HUDEP-2 (cell line): ENCODE data around the gene THOC6.
"Not testable (repeated sequence)": the region's sequence is repeated elsewhere in the genome, so short reads cannot be mapped to it uniquely, and the experiment has no call there.

ENCODE experiments used
- DNase-seq, 76 experiments: peaks; one replicate each; lab custom pipeline; 2025; ENCODE audit not compliant: unreplicated experiment in 76 of 76; lab: John Stamatoyannopoulos, UW

The THOC6 gene

DNA sequence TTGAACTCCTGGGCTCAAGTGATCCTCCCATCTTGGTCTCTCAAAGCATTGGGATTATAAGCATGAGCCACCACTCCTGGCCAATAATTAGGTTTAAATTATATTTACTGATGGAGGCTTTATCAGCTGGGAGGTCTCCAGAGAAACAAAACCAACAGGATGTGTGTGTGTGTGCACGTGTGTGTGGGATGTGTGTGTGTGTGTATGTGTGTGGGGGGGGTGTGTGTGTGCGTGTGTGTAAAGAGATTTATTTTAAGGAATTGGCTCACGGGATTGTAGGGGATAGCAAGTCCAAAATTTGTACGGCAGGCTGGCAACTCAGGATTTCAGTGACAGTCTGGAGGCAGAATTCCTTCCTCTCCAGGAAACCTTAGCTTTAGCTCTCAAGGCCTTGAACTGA lies 27.2 kb downstream of the THOC6 start:
- no peak for DNase-seq

DNA sequence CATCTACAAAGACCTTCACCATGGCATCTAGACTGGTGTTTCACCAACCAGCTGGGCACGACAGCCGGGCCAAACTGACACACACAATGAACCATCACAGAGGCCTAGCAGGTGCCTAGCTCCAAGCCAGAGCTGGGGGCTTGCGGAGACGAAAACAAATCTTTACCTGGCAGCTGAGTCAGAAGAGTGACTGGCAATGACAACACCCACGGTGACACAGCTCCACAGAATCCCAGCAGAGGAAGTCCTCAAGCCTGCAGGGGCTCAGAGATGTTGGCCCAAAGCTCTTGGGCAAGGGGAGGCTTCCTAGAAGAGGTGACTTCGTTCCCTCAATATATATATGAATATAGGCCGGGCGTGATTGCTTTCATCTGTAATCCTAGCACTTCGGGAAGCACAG lies 27.7 kb downstream of the THOC6 start:
- no peak for DNase-seq

DNA sequence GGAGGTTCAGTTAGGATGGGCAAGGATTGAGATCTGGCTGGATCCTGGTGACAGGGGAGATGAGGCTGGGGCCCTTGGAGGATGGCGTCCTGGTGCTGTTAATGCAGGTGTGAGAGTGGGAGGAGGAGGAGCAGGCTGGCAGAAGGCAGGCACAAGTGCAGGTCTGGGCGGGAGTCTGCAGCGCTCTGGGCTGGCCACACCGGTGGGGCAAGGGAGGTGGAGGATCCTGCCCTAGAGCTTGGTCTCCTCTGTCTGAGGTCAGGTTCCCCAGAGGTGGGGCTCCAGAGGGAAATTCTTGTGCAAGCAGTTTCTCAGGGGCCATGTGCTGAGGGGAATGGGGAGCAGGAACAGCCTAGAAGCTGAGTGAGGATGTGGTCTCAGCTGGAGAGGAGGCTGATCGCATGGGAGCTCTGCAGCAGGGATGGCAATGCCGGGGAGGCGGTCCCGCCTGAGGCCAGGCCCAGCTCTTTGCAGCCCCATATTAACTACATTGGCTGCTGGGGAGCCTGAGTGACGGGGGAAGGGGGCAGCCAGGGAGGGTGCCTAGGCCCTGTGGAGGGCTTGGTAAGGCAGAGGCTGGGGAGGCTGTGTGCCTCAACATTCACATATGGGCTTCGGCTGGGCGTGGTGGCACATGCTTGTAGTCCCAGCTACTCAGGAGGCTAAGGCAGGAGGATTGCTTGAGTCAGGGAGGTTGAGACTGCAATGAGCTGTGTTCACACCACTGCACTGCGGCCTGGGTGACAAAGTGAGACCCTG lies 28.9 kb downstream of the THOC6 start:
- not testable (repeated sequence) for DNase-seq

DNA sequence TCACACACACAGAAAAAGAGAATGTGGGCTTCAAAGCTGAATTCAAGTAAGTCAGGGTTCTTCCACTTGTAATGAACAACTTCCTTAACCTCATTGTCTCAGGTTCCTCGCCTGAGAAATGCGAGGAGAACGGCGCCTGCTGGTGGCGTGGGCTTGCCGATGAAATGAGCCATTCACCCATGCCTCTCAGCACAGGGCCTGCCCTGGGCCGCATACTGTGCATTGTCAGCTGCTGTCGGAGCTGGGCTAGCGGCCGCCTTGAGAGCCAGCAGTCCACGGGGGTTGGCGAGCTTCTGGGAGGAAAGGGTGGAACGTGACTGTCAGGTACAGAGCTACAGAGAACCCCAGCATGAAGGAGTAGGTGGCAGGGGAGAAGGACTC lies 29.5 kb downstream of the THOC6 start:
- not testable (repeated sequence) for DNase-seq

DNA sequence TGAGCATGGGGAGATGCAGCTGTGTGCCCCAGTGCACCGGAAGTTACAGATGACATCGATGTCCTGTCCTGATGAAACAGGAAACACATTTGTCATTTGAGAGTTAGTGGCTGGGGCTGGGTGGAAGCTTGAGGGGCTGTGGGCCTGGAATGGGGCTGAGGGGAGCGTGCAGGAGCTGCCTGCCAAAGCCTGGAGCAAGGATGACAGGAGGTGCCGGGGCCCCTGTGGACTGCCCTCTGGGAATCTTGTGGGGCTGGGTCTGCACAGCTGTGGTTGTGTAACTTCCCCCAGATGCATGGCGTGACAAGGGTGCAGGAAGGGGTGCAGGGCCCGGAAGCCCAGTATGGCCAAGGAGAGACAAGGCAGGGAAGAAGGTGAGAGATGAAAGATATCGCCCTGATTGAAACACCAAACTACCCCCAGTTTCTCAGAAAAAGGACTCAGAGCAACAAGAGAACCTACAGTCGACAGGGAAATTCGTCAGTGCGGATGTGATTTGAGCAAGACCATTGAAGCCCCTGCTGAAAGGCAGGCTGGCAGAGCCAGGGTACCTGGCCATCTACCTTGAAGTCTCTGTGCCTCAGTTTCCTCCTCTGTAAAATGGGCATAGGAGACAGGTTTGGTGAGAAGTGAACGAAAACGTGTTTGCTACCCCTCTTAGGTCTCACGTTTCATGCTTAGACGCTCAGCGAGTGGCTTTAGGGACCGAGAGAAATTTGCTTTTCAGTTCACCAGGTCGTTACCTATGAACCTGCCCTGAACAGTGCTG lies 31.3 kb downstream of the THOC6 start:
- no peak for DNase-seq

DNA sequence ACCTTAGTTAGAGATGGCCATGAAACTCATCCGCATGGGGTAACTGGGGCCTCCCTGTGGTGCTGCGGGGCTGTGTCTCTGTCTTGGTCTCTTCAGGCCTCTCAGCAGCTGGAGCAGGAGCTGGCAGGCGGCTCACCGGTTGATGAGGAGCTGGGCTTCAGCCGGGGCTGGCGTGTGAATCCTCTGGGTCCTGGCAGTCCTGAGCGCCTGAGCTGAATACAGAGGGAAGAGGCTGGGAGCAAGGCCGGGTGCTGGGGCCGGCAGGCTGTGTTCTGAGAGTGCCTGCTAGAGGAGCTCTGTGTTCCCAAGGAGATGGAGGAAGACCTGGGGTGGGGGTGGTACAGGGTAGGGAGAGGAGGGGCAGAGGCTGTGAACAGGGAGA lies 31.9 kb downstream of the THOC6 start:
- not testable (repeated sequence) for DNase-seq

DNA sequence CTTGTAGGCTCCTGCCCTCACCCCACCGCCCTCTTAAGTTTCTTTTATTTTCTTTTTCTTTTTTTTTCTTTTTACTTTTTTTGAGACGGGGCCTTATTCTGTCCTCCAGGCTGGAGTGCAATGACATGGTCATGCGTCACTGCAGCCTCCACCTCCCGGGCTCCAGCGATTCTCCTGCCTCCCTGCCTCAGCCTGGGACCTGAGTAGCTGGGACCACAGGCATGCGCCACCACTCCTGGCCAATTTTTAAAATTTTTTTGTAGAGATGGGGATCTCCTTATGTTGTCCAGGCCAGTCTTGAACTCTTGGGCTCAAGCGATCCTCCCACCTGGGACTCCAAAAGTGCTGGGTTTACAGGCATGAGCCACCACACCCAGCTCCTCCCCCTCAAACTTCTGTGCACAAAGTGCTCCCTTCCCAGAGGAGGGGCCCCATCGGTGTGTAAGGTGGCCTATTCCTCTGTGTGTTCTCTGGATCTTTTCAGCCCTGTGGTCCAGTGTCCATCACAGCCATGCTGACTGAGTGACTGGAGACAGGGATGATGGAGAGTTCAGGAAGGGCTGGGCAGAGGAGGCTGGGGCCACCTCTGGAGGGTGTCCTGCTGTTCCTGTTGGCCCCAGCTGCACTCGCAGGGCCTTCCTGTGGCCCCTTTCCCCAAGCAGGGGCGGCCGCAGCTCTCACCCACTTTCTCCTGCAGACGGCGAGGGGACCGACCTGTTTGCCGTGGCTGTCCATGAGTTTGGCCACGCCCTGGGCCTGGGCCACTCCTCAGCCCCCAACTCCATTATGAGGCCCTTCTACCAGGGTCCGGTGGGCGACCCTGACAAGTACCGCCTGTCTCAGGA lies 32.7 kb downstream of the THOC6 start:
- DNase-seq = no peak

DNA sequence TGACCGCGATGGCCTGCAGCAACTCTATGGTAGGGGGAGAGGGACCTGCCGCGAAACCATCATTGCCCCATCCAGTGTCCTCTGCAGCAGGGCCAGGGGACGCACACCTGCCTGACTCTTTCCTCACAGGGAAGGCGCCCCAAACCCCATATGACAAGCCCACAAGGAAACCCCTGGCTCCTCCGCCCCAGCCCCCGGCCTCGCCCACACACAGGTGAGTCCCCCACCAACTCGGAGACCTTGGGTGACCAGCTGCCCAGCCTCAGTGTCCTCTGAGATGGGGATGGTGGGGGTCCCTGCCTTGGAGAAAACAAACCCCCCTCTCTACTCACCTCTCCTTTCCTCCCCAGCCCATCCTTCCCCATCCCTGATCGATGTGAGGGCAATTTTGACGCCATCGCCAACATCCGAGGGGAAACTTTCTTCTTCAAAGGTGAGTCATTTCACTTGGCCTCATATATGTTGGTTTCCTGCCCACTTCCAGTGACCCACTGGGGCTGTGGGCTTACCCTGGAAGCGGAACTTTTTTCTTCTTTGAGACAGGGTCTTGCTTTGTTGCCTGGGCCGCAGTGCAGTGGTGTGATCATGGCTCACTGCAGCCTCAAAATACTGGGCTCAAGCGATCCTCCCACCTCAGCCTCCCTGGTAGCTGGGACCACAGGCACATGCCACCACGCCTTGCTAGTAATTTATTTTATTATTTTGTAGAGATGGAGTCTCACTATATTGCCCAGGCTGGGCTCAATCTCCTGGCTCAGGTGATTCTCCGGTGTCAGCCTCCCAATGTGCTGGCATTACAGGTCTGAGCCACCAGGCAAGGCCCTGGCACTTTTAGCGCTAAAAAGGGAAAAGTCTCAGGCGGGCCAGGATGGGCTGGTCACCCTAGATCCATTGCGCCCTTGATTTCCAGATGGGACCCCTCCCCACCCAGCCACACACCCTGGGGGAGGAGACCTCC lies 33.6 kb downstream of the THOC6 start:
- DNase-seq = no peak

DNA sequence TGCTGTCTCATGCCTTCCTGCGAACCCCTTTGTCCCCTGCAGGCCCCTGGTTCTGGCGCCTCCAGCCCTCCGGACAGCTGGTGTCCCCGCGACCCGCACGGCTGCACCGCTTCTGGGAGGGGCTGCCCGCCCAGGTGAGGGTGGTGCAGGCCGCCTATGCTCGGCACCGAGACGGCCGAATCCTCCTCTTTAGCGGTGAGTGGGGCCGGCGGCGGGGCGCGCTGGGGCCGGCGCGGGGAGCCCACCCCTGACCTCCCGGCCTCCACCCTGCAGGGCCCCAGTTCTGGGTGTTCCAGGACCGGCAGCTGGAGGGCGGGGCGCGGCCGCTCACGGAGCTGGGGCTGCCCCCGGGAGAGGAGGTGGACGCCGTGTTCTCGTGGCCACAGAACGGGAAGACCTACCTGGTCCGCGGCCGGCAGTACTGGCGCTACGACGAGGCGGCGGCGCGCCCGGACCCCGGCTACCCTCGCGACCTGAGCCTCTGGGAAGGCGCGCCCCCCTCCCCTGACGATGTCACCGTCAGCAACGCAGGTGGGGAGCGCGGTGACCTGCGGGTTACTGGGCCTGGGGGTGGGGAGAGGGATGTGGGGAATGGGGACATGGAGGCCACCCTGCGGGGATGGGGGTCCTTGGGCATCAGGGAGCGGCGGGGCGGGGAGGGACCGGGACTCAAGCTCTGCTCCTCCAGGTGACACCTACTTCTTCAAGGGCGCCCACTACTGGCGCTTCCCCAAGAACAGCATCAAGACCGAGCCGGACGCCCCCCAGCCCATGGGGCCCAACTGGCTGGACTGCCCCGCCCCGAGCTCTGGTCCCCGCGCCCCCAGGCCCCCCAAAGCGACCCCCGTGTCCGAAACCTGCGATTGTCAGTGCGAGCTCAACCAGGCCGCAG lies 34.5 kb downstream of the THOC6 start:
- peak in 11 of 76 experiments; percentile 5 to 44 (median 16) for DNase-seq

DNA sequence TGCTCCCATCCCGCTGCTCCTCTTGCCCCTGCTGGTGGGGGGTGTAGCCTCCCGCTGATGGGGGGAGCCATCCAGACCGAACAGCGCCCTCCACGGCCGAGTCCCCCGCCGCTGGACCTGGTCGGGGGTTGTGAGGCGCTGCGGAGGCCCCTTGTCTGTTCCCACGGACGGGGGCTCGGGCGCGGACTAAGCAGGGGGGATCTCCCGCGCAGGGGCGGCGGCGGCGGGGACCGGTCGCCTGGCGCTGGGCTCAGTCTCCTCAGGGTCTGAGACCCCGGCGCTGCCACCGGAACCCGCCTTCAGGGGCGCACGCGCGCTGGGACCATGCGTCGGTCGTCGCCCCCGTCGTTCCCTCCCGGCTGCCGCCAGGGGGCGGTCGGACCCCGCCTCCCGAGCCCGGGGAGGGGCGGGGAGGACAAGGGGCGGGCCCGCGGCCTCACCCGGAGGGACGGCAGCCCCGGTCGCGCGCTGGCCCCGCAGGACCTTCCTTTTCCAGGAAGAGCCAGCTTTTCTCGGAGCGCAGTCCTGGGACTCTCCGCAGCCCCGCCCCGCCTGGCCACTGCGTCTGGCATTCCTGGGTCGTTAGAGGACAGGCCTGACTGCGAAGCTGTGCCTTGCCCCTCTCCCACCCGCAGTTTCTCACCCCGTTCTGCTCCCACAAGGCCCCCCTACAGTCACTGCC lies 35.3 kb downstream of the THOC6 start:
- peak in 68 of 76 experiments; percentile 8 to 84 (median 62) for DNase-seq

DNA sequence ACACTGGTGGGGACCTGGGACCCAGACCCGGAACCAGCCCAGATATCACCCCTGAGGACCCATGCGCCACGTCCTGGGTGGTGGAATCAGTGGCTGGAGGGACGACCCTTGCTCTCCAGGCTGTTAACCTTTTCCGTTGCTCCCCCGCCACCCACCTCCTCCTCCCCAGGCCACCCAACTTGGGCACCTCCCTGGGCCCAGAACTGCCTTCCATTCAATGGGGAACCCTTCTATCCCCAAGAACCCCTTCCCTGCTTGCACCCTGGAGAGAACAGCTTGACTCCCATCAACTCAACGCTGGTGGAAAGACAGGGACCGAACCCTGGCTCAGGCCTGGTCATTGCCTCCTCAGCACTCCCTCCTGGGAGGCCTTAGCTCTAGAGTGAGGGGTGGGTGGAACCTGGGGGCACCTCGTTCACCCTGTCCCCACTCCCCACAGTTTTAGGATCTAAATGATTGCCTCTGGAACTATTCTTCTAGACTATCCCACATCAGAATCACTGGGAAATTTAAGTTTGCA lies 35.9 kb downstream of the THOC6 start:
- no peak for DNase-seq

DNA sequence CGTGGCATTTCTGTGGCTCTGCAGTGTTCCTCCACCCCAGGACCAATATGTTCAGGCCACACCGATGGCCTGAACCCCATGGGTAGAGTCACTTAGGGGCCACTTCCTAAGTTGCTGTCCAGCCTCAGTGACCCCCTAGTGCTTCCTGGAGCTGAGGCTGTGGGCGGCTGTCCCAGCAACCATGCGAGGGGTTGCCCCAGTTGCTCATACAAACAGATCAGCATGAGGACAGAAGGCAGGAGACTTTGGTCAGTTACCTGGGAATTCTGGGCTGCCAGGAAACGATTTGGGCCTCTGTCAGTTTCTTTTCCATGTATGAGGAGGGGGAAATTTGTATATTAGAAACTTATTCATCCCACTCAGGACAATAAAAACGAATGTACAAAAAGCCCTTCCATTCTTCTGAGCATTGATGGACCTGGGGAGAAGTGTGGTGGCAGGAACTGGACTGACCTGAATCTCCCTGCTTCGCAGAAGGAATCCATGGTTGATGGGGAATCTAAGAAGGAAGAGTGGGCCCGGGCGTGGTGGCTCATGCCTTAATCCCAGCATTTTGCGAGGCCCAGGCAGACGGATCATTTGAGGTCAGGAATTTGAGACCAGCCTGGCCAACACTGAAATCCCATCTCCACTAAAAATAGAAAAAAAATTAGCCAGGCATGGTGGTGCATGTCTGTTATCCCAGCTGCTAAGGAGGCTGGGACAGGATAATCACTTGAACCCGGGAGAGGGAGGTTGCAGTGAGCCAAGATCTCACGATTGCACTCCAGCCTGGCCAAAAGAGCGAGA lies 36.7 kb downstream of the THOC6 start:
- DNase-seq = no peak

DNA sequence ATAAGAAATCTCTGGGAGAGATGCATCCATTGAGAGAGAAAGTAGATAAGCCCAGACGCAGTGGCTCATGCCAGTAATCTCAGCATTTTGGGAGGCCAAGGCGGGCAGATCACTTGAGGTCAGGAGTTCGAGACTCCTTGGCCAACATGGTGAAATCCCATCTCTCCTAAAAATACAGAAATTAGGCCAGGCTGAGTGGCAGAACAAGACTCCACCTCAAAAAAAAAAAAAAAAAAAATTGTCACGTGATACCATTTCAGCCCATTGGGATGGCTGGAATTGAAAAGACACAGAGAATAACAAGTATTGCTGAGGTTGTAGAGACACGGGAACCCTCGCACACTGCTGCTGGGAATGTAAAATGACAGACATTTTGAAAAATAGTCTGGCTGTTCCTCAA lies 38.7 kb downstream of the THOC6 start:
- no peak for DNase-seq

DNA sequence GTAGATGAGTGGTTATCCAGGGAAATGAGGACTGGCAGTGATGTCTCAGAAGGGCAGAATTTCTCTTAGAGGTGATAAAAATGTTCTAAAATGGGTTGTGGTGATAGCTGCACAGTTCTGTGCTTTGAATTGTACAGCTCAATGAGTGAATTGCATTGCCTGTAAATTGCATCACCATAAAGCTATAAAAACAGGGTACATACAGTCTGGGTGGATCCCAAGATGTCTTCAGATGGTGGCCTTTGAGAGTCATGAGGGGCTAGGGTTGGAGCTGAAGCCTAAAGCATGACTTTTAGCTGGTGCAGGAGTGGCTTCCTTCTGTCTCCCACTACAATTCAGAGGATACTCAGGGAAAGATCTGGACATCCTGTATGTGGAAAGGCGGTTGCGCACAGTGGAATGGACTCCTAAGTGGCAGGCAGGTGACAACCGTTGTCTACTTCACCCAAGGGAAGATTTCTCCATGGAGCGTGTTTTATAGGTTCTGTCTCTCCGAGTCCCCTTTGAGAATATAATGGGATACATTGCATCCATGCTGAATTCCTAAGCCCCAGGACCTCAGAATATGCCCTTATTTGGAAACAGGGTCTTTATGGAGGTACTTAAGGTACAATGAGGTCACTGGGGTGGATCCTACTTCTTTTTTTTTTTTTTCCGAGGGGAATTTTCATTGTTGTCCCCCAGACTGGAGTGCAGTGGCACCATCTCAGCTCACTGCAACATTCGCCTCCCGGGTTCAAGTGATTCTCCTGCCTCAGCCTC lies 40.0 kb downstream of the THOC6 start:
- no peak for DNase-seq

DNA sequence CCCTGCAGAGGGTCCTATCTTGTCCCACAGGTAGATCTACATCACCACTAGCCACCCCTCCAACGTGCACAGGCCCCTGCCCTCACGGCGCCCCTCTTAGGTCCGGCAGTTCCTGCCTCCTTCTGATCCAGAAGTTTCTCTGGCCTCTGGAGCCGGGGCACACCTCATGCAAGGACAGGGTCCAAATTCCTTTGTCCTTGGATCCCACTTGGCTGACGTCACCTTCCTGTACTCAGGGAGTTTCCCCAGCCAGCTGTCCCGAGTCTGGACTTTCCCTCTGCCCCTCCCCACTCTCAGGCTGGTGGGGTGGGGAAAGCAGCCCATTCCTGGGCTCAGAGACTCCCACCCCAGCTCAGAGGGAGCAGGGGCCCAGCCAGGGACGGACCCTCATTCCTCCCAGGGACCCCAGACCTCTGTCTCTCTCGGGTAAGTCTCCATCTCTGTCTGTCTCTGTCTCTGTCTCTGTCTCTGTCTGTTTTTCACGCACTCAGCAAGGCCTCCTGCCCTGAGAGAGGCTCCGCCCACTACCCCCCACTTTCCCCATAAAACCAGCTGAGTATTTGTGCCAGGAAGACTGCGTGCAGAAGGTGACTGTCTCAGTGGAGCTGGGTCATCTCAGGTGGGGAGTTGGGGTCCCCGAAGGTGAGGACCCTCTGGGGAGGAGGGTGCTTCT lies 41.4 kb downstream of the THOC6 start, which contains the start of gene IL32:
Gene IL32 (plus strand): TSS at position 572 of the 673 bp plus-strand sequence. CDS start 172 bp downstream, outside the sequence.
- no peak for DNase-seq

DNA sequence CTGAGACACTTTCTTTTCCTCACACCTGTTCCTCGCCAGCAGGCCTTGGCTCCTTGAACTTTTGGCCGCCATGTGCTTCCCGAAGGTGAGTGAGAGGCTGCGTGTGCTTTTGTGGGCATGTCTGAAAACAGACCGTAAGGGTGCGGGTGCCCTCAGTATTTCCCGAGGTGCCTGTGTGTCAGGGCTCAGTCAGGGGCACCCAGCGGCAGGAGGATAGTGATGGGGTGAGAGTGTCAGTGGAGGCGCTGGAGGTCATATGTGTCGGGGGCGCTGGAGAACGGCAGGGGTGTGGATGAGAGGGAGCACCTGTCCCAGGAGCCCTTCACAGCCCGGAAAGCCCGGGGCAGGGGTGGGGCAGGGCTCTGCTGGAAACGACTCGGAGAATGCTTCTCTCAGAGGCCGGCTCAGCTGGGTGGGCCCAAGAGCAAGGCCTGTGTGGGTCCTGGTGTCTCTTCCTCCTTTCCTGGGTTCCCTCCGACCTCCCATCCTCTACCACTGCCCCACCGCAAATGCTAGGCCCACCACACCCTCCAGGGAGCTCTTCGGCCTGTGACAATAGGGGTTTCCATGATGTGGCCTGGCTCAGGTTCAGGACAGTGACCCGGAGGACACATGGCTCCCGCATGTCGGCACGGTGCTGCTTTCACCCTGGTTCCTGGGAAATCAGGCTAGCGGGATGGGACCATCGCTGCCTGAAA lies 42.1 kb downstream of the THOC6 start:
- no peak for DNase-seq
